Stimulated activated CD4-positive, alpha-beta T cell treated with anti-CD3 and anti-CD28 coated beads, Interleukin-4, amount 100 ng/mL, for 4 hours (primary cell): ENCODE results near the gene MAB21L1.

Experiments
- DNase-seq, 2 experiments: peaks; one replicate each; pipeline ENCODE4 v3.0.0-alpha.2; 2020

MAB21L1 gene

GRCh38 chr13:35475960-35476943 lies at the start of gene MAB21L1:
TSS of gene MAB21L1 (minus strand) at chr13:35476689. CDS start at chr13:35476138, 551 bp downstream.
- DNase-seq: no peak

DNA sequence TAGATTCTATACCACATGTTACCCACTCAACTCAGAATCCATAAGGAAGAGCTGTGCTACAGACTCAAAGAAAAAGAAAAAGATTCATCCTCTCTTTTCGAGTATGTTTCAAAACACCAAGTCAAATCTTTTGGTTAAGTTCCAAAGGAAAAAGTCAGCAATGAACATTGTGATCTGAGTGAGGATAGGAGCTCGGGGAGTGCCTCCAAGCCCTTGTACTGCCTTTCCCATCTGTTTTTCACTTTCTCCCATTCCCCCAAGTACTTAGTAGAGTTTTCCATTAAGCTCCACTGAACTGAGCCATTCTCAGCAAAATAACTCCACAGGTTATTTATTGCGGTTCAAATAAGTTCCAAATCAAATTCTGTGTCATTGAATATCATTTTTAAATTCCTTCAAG lies 47.7 kb upstream of the MAB21L1 start:
- no peak for DNase-seq

GRCh38 chr13:35518337-35518946 lies 42.0 kb upstream of the MAB21L1 start:
- no peak for DNase-seq

- no peak for DNase-seq
Measured at GRCh38 chr13:35514801-35515502, 38.5 kb upstream of the MAB21L1 start.

- no peak for DNase-seq
Measured at GRCh38 chr13:35514061-35514477, 37.6 kb upstream of the MAB21L1 start.

GRCh38 chr13:35512271-35512920 lies 35.9 kb upstream of the MAB21L1 start:
- no peak for DNase-seq

DNA sequence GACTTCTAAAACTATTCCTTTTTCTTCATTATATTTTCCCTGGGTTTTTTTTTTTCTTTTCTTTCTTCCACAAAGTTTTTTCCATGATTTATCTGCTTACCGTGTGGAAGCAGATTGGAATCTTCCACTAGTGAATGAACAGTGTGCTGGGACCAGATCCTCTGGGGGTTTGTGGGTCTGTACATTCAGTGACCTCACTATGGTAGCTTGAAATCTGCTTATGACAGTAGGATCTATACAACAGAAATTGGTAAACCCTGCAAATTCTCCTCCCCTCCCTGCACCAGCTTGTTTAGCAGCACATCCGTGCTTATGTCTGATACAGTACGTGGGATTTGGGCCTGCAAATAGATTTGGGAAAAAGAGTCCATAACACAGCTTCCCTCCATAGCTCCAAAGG lies 26.0 kb upstream of the MAB21L1 start:
- no peak for DNase-seq

- no peak for DNase-seq
Measured at GRCh38 chr13:35501661-35502235, 25.3 kb upstream of the MAB21L1 start.

DNA sequence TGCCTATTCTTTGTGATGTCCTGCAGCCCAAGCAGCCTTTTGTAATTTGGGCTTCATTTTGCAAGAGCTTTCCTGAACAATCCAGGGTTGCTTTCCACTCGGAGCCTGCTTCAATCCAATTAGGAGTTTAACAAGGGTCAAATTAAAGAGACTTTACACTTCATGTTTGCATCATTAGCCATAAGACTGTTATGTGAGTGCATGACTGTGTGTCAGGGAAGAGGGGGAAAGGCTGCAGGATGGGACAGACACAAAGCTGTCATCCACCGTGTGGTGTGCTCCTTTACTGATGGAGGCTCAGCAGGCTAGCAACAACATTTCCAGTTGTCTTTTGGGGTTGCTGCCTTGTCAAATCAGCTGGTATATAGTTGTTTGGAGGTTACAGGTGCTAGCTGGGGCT lies 23.7 kb upstream of the MAB21L1 start:
- DNase-seq: no peak

- no peak for DNase-seq
Measured at GRCh38 chr13:35499676-35500075, 23.2 kb upstream of the MAB21L1 start.

DNA sequence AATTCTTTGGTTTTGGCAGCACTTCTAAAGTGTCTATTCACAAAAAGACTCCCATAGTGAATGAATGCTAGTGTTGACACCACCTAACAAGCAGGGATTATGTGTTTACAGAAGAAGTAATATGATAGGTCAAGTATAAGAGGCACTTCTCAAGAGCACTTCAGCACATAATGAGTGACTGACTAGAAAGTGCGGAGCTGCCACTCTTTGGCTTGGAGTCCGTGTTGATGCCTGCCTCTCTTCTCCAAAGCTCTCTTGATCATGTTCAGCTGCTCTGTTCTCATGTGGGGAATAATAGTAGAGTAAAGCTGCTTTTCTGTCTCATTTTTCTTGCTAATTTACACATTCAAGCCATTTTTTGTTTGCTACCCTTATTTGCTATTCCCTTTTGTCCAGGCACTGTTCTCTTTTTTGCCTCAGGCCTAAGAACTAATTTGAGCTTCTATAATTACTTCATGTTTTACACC lies 22.7 kb upstream of the MAB21L1 start:
- DNase-seq: no peak

DNA sequence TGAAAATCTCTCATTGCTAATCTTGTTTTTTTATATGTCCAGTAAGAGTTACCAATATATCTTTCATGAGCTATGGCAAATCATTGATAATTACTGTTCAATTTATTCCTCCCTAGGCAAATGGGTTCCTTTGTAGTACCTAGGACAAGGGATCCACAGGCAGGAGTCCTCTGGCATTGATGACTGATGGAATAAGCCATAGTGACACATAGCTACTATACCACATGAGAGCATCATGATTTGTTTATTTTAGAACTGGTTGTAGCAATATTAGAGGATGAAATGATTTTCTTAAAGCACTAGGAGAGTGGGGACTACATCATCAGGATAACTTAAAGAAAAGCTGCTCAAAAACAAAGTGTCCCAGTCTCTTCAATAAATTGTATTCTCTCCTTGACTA lies 21.7 kb upstream of the MAB21L1 start:
- no peak for DNase-seq

- DNase-seq: no peak
Measured at GRCh38 chr13:35496761-35497386, 20.4 kb upstream of the MAB21L1 start.

DNA sequence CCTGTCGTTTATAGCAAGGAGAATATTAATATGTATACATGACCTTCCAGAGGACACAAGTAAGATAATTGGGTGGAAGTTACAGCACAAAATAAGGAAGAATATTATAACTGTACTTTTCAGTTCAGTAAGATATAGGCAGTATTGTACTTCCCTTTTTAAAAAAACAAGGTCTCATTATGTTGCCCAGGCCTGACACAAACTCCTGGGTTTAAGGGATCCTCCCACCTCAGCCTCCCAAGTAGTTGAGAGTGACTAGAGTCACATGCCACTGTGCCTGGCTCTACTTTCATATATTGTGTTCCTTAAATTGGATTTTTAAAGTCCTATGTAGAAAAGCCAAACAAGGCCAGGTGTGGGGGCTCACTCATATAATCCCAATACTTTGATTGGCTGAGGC lies 19.5 kb upstream of the MAB21L1 start:
- no peak for DNase-seq

DNA sequence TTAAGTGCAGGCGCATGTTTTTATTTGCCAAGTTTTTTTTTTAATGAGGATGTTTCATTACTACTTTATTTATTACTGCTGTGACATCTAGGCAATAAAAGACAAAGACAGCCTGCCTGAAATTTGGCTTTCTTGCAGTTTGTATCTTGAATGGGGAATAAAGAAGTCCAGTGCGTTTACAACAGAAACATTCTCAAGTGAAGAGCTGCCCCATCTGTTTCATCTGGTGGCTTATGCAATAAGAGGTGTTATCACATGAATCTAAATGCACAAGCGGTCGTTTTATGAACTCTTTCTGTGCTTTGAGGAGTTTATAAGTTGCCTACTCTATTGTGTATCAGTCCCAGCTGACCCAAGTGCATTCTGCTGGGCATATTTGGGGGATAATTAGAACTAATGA lies 12.6 kb upstream of the MAB21L1 start:
- DNase-seq: no peak

DNA sequence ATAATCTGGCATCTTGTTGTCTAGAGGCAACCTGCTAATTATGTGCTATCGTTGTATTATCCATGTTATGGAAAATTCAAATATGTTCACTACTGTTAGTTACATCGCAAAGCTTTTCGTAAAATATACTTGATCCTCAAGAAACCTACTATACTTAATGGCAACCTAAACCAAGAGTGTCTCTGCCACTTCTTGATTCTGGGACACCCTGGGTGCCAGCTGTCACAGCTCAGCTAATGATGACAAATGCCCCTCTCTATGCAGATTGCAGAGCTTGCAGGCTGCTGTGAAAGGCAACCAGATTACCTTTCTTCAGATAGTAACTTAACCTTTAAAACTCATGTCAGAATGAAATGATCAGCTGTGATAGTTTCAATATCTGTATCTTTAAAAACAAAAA lies 8.9 kb upstream of the MAB21L1 start:
- no peak for DNase-seq

DNA sequence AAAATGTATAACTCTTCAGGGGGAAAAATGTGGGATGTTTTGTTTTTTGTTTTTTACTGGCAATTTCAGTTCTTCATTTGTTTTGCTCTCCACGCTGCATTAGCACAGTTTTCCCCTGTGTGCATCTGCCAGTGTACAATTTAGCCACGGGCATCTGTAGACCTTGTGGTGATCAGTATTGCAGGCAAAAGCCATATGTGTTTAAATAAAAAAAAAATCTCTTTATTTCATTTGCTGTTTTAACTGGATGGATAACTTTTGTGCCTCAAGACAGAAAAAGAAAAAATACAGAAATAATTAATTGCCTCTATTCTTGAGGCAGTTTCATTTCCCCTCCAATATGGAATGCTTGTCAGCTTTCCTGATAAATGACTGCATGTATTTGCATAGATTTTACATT lies 7.9 kb upstream of the MAB21L1 start:
- DNase-seq: no peak

DNA sequence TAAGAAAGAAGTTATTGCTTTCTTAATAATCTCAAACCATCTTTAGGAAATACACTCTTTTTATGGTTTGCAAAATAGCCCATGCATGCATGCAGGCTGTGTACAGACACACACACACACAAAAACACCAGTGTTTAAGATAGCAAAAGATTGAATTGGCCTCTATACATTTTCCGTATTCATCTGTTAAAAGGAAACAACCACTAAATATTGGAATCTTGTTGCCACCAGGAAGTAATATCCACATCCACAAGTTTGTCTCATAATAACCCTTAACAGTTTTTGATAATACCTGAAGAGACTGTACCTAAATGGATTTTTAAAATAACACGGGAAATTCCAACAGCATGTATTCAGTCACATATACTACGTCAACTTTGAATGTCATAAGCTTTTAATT lies 7.3 kb upstream of the MAB21L1 start:
- no peak for DNase-seq

GRCh38 chr13:35482527-35482926 lies 6.0 kb upstream of the MAB21L1 start:
- DNase-seq: no peak

DNA sequence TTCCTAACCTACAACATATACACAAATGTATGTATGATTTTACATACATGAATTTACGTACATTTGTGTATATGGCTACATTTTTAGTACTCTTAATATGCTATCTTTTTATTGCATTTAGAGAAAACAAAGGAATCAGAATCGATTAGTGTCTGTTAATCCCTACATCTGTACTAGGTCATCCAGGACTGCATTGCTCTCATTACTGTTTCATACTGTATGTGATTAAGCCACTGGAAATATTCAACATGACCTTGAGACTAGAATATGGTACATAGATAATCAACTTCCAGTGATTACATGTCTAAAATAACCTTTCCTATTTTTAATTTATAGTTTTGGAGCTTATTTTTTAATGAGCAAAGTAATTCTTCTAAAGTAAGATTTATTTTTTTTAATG lies 5.3 kb upstream of the MAB21L1 start:
- no peak for DNase-seq

GRCh38 chr13:35480346-35480745 lies 3.9 kb upstream of the MAB21L1 start:
- DNase-seq: no peak

- DNase-seq: no peak
Measured at GRCh38 chr13:35479706-35480105, 3.2 kb upstream of the MAB21L1 start.
